HTERT RPE-1 (cell line): ENCODE measurements around the gene SH3PXD2B.

ENCODE experiments used
- in situ Hi-C: fragments of 300-500 bp; cut with MboI; formaldehyde crosslinking; loops from 4 replicates; pipeline ENCODE4 v1.14.3; 2020; ENCODE audit warnings: low sequenced_read_pairs

SH3PXD2B gene

DNA sequence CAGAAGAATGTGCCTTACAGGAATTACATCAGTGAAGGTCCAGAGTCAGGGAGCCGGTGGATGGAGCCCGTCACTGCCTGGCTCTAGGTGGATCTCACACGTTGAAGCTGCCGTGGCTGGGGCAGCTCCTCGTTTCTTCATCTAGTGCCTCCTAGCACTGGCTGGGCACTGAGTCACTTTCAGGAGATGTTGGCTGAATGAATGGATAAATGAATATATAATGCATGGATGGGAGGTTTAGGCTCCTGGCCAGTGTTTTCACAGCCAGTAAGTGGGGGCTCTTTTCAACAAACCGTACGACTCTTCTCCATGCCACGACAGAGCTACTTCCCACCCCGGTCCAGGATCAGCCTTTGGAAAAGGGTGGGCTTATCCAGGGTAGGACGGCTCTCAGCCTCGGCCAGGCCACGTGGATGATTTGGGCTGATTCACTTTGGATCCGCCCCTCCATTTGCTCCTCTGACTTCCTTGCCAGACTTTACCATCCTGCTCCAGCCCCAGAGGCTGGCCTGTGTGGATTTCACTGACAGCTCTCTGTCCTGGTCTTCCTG is 1.3 kb upstream of the SH3PXD2B start:
- in situ Hi-C loops, result no loop called here

DNA sequence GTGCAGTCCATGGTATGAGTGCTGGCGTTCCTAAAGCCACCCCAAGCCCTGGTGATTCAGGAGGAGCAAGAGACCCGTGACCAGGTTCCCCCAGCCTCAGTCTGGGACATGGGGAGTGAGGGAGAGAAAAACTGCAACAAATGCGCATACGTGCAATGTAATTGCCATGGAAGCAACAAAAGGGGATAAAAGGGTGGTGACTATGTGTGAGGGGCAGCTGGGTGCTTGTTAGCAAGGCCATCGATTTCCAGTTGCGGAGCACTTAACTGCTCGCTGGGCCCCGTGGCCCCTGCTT is 709 bp upstream of the SH3PXD2B start:
- in situ Hi-C loops, result no loop called here

DNA sequence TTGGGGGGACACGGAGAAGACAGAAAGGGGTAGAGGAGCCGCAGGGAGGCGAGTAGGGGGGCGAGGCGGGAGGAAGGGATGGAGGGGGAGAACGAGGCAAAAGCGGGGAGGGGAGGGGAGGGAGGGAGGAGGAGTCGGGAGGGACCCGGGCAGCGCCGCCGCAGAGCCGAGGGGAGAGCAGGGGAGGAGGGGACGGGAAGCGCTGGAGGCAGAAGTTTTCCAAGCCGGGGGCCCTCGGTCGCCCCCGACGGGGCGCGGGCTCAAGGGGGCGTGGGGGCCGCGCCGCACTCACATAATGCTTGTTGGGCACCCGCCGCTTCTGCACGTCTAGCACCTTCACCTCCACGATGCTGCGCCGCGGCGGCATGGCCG is 353 bp downstream of the SH3PXD2B start:
- in situ Hi-C loops, result no loop called here

DNA sequence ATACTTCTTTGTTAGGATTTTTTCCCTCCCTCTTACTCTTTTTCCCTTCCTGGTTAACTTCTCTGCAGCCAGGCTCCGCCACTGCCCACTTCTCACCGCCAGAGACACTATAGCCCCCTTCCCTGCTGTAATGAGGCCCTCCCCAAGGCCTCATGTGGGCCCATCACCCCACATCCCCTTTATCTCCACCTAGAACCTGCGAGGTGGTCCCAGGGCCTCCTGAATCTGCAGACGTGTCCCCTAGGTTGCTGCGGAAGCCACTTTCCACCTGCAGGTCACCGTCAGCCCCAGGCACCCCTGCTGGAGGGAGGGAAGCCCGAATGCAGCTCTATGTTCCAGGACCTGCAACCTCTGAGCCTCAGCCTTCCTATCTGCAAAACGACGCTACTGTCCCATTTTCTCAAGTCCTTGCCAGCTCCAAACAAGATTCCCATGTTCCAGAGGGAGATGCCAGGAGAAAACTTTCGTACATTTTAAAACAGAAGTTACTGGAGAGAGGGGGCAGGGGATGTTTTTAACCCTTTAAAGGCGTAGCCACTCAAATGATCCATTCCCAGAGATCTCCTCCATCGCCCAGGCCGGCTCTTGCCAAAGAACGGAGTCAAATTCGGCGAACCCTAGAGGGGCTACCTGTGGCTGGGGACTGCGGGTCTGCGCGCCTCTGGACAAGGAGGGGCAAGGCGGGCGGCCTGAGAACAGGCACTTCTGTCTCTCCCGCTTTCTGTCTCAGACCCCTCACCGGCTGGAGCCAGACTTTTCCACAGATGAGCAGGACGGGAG is 929 bp downstream of the SH3PXD2B start:
- in situ Hi-C loops, result no loop called here

DNA sequence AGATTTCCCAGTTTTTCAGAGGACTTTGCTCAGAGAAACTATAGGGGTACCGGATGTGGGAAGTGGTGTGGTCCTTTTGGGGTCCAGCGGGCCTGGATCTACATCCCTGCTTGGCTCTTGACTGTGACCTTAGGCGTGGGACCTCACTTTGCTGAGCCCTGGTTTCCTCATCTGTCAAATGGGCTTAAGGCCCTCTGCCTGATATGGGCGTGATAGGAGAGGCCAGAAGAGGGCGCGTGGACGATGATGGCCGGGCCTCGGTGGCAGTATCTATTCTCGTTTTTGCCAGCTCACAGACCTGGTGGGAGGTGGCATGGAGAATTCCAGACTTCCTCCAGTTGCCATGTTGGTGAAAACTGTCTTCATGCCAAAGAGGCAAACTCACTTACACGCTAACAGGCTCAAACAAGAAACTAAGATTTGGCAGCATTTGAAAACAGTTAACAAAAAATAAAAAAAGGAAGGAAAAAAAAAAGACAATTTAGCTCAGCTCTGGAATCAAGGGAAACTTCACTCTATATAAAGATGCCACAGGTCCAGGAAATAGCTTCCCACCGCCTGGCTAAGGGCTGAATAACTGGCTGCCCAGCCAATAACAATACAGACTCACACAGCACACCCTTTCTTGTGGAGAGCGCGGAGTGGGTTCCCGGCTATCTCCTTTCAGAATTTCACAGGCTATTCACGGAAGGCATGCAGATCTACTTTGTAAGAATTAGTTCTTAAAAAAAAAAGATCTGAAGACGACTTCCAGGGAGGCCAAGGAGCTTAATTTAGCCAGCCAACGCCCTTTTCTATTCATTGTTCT is 1.7 kb downstream of the SH3PXD2B start:
- in situ Hi-C loops, result no loop called here

DNA sequence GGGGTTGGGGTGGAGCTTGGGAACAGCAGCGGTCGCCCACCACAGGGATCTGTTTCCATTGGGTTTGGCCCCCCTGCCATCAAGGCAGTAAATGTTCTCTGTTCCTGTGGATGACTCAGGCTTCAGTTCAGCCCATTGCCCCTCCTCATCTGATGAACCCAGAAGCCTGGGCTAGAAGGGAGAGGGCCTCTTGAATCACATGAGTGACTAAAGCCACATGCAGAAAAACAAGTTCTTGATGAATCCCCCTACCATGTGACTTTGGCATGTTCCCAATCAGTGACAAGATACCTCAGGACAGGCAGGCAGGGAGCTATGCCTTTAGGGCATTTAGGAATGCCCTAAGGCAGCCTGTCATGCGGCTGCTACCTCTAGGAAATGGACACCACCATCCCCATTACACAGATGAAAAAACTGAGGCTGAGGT is 2.5 kb downstream of the SH3PXD2B start:
- in situ Hi-C loops, result no loop called here

DNA sequence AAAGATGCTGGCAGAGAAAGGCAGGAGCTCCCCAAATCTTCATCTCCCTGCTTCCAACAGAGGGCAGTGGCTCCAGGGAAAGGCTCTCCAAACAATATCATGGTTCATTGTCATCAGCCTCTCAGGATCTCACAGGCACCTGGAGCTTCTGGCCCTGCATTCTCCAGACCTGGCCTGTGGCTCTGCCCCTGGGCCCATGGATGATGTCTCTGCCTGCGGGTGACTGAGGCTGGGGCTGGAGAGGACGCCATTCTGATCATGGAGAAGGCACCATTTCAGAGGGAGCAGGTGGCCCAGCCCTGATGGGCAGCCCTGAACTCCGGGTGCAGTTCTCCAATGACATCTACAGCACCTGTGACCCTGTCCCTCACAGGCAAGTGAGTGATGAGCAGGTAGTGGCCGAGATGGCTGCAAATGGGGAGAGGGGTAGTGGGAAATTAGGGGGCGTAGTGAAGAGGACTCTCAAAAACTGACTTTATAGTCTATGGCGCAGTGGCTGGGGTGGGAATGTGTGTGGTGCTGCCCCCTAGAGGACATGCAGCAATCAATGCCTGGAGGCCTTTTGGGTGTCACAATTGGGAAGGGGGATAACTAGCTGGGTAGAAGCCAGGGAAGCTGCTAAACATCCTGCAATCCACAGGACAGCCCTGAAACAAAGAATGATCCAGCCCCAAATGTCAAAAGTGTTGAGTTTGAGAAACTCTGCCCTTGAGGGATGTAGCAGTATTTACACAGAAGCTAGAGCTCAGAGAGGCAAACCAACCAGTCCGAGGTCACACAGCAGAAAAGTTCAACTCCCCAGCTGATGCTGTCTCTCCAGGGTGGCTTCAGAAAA is 3.2 kb downstream of the SH3PXD2B start:
- in situ Hi-C loops, result no loop called here

DNA sequence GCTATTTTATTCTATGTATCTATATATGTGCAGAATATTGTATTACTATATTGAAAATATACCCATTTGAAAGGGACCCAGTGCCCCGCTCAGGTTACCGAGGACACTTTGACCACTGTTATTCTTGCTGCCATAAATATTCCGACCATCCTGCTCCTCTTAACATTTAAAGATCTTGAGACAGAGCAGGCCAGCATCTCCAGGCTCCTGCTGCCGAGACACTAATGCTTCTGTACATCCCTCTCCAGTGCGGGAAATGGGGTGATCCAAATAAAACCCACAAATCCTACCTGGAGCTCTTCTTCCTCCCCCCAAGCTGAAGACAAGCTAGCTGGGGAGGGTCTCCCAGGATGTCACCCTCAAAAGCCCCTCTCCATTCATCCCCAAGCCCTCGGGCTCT is 3.9 kb downstream of the SH3PXD2B start:
- in situ Hi-C loops, result no loop called here

DNA sequence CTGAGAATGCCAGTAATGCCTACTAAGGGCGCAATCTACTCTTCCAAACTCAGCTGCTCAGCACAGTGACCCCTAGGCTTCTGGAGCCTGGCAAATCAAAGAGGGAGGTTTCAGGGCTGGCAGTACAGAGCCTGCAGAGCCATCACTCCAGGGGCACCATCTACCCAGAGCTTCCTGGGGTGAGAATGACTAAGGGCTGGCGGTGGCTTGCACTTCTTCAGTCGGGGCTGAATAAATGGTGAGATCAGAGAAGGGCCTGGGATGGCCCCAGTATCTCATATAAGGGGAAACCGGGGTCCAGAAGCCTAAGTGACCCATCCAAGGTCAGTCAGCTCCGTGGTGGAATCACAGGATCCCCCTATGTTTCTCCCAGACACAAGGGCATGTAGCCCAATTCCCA is 5.3 kb downstream of the SH3PXD2B start:
- in situ Hi-C loops, result no loop called here

DNA sequence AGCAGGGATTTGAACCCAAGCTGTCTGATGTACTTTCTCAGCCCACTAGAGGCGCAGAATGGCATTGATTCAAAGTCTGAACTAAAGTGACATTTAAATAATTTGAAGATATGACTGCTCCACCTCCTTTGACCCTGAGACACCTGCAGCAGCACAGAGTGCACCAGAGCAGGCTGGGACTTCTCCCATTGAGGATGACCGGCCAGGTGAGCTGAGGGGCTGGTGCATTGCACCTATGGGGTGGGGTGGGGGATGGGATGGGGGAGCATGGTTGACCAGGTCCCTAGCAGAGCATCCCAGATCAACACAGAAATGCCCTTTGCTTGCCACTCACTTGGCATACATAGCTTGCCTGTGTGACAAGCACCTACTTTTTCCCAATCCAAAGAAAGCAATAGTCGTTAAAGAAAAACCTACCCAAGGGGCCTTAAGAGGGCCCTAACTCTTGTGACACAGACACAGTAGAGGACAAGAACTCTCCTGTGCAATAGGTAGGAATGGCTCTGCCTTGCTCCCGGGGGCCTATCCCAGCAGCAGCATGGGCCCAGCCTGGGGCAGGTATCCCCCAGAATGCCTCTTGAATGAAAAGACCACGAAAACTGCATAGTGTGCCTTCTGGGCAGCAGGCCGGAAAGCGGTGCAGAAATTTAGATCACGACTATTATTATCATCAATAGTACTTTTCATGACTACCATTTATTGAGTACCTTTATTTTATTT is 6.5 kb downstream of the SH3PXD2B start:
- in situ Hi-C loops, result no loop called here

DNA sequence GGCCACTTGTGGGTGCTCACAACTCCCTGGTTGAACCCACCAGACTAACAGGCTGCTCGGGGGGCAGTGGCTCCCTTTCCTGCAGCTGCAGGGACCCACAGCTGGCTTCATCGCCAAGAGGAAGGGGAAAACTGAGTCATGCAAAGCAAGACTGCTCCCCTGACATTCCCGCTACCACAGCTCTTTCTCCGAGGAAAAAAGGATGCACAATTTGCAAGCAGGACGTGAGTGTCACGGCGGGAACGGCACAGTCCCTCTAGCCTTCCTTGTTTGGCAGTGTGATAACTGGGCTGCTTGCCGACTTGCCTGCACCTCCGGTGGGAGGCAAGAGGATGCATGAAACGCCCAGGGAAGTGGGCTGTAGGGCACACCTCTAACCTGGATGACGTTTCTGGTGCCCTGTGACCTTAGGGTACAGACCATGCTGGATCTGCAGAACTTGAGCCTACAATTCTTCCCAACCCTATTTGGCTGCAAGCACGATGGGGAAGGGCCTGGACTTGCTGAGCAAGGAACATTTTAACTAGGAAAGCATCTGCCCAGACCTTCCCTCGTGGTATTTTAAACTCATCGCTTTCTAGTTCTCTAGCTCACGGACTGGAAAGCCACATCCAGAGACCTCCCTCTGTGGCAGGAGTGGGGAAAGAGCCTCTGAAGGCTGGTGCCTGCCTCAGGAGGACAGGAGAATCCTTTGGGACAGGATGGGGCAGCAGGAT is 7.8 kb downstream of the SH3PXD2B start:
- in situ Hi-C loops, result no loop called here

DNA sequence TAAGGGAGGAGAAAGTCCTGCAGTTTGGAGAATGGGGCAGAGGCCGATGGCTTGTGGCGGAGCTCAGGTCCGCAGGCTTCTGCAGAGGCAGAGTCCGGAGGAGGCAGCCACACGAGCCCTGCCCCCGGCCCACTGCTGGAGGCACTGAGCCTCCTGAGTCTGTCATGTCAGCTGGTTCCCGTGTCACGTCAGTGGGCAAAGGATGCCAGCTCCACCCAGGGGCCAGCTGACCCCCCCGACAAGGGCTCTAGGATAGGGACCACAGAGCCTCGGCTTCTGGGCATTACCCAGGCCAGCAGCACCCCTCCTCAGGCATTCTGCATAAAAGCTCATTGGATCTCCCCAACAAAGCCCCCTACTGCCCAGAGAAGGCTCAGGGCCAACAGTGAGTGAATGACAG is 8.5 kb downstream of the SH3PXD2B start:
- in situ Hi-C loops, result no loop called here

DNA sequence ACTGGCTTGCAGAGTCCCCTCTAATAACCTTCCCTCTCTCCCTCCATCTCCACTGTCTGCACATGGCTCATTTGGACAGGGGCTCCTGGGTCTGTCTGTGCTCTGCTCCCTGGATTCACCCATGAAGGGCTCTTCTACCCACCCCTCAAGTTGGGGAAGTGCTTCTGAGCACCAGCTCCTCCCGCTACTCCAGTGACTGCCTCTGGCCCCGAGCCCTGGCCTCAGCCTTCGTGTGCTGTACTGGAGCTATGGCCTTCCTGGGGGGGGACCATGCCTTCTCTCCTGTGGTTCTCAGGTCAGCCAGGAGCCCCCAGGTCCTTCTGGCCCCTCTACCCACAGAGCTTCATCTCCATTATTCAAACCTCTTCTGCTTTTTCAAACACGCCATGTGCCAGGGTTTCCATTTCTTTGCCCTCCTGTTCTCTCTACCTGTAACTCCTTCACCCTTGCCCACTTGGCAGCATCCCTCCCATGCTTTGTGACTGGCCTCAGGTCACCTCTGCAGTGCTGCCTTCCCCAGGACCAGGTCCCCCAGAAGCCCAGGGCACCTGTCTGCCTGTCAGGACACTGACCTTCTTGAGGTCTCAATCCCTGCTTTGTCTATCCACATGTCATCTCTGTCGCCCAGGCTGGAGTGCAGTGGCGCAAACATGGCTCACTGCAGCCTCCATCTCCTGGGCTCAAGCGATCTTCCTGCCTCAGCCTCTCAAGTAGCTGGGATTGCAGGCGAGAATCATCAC is 9.5 kb downstream of the SH3PXD2B start:
- in situ Hi-C loops, result no loop called here

DNA sequence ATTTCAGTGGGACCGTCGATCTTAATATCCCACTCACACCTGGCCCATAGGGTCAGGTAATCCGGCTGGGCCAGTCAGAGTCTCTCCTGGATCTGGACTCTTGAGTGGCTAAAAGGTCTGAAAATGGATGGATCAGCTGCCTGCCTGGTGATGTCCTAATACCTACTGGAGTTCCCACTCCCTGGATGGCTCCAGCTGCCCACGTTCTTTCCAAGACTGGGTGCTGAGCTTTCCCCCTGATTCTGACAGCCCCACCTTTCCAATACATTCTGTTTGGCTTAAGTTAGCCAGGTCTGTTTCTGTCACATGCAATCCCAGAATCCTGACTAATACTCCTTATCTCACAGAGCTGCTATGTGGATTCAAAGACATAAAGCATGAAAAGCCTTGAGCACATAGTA is 10.2 kb downstream of the SH3PXD2B start:
- in situ Hi-C loops, result no loop called here

DNA sequence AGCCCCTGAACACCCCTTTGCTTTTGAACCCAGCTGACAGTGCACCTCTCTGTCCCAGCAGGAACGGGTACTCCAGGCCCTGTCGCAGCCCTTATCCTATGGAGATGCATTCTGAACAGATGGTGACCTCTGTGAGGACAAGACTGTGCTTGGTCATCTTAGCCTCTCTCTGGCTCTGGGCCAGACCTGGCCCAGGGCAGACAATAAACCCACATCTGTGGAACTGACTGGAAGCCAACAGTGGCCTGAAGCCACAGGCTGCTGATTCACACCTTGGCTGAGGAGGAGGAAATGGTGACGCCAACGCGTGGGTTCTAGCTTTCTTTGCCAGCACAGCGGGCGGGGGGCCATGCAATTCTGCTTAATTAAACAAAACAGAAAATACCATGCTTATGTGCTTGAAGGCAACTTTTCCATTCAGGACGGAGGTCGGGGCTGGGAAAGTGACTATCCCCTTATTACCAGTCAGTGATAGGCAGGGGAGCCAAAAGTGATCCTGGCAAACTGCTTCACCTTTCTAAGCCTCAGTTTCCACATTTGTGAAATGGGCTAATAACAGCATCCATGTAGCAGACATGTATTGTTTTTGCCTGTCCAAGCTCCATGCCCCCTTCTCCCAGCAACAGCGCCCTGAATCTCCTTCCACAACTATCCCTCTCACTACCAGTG is 10.8 kb downstream of the SH3PXD2B start:
- in situ Hi-C loops, result no loop called here

DNA sequence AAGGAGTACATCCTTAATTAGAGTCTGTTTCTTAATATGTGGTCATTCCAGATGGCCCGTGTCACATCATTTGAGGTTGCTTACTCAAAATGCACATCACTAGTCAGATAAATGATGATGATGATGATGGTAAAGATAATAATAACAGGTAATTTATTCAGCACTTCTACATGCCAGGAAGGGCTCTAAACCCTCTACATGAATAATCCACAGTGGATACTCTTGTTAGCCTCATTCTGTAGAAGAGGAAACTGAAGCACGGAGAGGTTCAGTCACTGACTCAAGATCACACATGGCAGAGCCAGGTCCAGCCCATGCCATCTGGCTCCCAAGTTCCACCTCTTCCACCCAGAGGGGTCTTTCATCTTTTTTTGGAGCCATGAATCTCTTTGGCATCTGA is 11.7 kb downstream of the SH3PXD2B start:
- in situ Hi-C loops, result no loop called here

DNA sequence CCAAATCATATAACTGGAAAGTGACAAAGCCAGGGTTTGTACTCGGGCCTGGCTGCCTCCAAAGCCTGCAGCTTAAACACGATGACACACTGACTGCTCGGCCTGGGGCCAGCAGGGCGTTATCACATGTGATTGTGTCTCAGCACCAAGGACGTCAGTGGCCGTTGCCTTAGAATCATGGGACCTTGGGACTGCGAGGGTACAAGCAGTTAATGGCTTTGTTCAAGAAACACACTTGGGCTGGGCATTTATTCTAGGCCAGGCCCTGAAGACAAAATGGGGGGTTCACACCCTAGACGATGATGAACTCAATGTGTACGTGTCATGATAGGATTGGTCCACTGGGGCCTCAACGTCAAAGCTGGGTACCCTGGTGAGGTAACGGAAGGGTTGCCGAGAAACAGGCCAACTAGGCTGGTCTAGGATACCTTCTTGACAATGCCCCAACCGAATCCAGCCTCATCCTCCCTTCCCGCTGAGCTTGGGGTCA is 13.0 kb downstream of the SH3PXD2B start:
- in situ Hi-C loops, result no loop called here

DNA sequence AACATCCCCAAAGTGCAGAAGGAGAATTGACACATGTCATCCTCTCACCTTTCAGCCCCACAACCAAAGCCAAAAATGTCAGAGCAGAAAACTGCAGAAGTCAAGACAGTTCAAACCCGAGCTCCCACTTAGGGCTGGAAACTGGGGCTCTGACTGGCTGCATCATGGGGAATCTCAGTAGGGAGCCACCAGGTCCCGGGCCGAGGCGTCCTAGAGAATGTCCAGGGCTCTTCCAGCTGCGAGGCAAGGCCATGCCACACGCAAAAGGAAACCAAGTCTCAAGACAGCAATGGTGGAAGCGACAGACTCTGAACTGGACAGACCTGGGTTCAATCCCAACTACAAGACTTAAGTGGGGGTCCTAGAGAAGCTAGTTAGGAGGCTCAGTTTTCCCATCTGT is 13.8 kb downstream of the SH3PXD2B start:
- in situ Hi-C loops, result no loop called here
